ENCODE measurements around the gene LRFN2.

The LRFN2 gene

GRCh38 chr6:40359808-40360207, 227.4 kb downstream of the LRFN2 start:
- H3K9ac ChIP-seq (ENCODE audit: low read depth, low read length, poor library complexity, severe bottlenecking), result no peak overlapping the region
- H3K9me3 ChIP-seq (ENCODE audit: insufficient read depth, low read depth, low read length), result no peaks in the 10 kb centered on the region
- no peak overlapping the region for H3K4me2 ChIP-seq (ENCODE audit: low read depth, low read length, poor library complexity, severe bottlenecking)
- H2AFZ ChIP-seq (ENCODE audit: low read length), result no peak overlapping the region
- no peaks in the 10 kb centered on the region for H3K27me3 ChIP-seq (ENCODE audit: insufficient read depth, low read length, poor library complexity, severe bottlenecking)
- no peaks in the 10 kb centered on the region for H3K4me1 ChIP-seq (ENCODE audit: insufficient read depth, low read length, poor library complexity, severe bottlenecking)
- H3K4me3 ChIP-seq (ENCODE audit: low read length, poor library complexity, severe bottlenecking), result no peak overlapping the region
- H3K9me2 ChIP-seq (replicated peaks; ENCODE audit: low read depth, low read length), result no peaks in the 10 kb centered on the region
- TF ChIP-seq, protein P1, sequence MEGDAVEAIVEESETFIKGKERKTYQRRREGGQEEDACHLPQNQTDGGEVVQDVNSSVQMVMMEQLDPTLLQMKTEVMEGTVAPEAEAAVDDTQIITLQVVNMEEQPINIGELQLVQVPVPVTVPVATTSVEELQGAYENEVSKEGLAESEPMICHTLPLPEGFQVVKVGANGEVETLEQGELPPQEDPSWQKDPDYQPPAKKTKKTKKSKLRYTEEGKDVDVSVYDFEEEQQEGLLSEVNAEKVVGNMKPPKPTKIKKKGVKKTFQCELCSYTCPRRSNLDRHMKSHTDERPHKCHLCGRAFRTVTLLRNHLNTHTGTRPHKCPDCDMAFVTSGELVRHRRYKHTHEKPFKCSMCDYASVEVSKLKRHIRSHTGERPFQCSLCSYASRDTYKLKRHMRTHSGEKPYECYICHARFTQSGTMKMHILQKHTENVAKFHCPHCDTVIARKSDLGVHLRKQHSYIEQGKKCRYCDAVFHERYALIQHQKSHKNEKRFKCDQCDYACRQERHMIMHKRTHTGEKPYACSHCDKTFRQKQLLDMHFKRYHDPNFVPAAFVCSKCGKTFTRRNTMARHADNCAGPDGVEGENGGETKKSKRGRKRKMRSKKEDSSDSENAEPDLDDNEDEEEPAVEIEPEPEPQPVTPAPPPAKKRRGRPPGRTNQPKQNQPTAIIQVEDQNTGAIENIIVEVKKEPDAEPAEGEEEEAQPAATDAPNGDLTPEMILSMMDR (conservative IDR thresholded peaks at IDR 0.05; ENCODE audit: low read length), result no peak
- TF ChIP-seq EZH2phosphoT487 (IDR thresholded peaks at IDR 0.05; ENCODE audit: borderline replicate concordance), result no peak
- no peaks in the 10 kb centered on the region for H3F3A ChIP-seq (ENCODE audit: low read depth)
- H4K20me1 ChIP-seq (ENCODE audit: insufficient read depth, low read length, poor library complexity, severe bottlenecking), result no peaks in the 10 kb centered on the region
- H3K79me2 ChIP-seq (ENCODE audit: insufficient read depth, low read length), result no peaks in the 10 kb centered on the region
- no peaks in the 10 kb centered on the region for H3K36me3 ChIP-seq (ENCODE audit: insufficient read depth, low read length)

GRCh38 chr6:40358473-40359460, 228.4 kb downstream of the LRFN2 start:
- no peaks in the 10 kb centered on the region for H3K9me2 ChIP-seq (replicated peaks; ENCODE audit: low read depth, low read length)
- no peak overlapping the region for H3K4me2 ChIP-seq (ENCODE audit: low read depth, low read length, poor library complexity, severe bottlenecking)
- TF ChIP-seq, protein P1 (conservative IDR thresholded peaks at IDR 0.05; ENCODE audit: low read length), result no peak
- no peak for TF ChIP-seq EZH2phosphoT487 (IDR thresholded peaks at IDR 0.05; ENCODE audit: borderline replicate concordance)
- no peak overlapping the region for H3K4me3 ChIP-seq (ENCODE audit: low read length, poor library complexity, severe bottlenecking)
- H2AFZ ChIP-seq (ENCODE audit: low read length), result no peak overlapping the region
- H4K20me1 ChIP-seq (ENCODE audit: insufficient read depth, low read length, poor library complexity, severe bottlenecking), result no peaks in the 10 kb centered on the region
- no peaks in the 10 kb centered on the region for H3K27me3 ChIP-seq (ENCODE audit: insufficient read depth, low read length, poor library complexity, severe bottlenecking)
- no peaks in the 10 kb centered on the region for H3K79me2 ChIP-seq (ENCODE audit: insufficient read depth, low read length)
- H3K4me1 ChIP-seq (ENCODE audit: insufficient read depth, low read length, poor library complexity, severe bottlenecking), result no peaks in the 10 kb centered on the region
- no peaks in the 10 kb centered on the region for H3K36me3 ChIP-seq (ENCODE audit: insufficient read depth, low read length)
- H3K9me3 ChIP-seq (ENCODE audit: insufficient read depth, low read depth, low read length), result no peaks in the 10 kb centered on the region
- H3F3A ChIP-seq (ENCODE audit: low read depth), result no peaks in the 10 kb centered on the region
- no peak overlapping the region for H3K9ac ChIP-seq (ENCODE audit: low read depth, low read length, poor library complexity, severe bottlenecking)

GRCh38 chr6:40356242-40356910, 230.8 kb downstream of the LRFN2 start:
- Histone ChIP-seq H3K36me3 (ENCODE audit: insufficient read depth, low read length) (no peaks in the 10 kb centered on the region), H3K9me3 (ENCODE audit: insufficient read depth, low read depth, low read length) (no peaks in the 10 kb centered on the region), H3K9ac (ENCODE audit: low read depth, low read length, poor library complexity, severe bottlenecking) (no peak overlapping the region)

More at GRCh38 chr6:40356242-40356910, 230.8 kb downstream of the LRFN2 start:
- TF ChIP-seq, protein P1 (conservative IDR thresholded peaks at IDR 0.05; ENCODE audit: low read length), result no peak
- TF ChIP-seq EZH2phosphoT487 (IDR thresholded peaks at IDR 0.05; ENCODE audit: borderline replicate concordance), result no peak
- Histone ChIP-seq H4K20me1 (ENCODE audit: insufficient read depth, low read length, poor library complexity, severe bottlenecking) (no peaks in the 10 kb centered on the region), H3K4me3 (ENCODE audit: low read length, poor library complexity, severe bottlenecking) (no peak overlapping the region), H3K27me3 (ENCODE audit: insufficient read depth, low read length, poor library complexity, severe bottlenecking) (no peaks in the 10 kb centered on the region), H3K9me2 (replicated peaks; ENCODE audit: low read depth, low read length) (no peaks in the 10 kb centered on the region), H3F3A (ENCODE audit: low read depth) (no peaks in the 10 kb centered on the region), H2AFZ (ENCODE audit: low read length) (no peak overlapping the region), H3K4me2 (ENCODE audit: low read depth, low read length, poor library complexity, severe bottlenecking) (no peak overlapping the region), H3K4me1 (ENCODE audit: insufficient read depth, low read length, poor library complexity, severe bottlenecking) (no peaks in the 10 kb centered on the region), H3K79me2 (ENCODE audit: insufficient read depth, low read length) (no peaks in the 10 kb centered on the region)

Measured in Loucy (cell line).